Measurements from ENCODE around the gene S100A11. TPM values are rescaled to one million over a fixed set of nuclear protein-coding genes. Genes with fewer than 3 reads are reported as not detected.

S100A11 gene
- total RNA-seq, 1 experiment from 2014 or later: 302 TPM

GRCh38 chr1:152021569-152021968 lies 15.2 kb downstream of the S100A11 start:
- no peak overlapping the region for H3T11ph ChIP-seq (ENCODE audit: low read length)
- Mint-ChIP-seq H3K27me3 (ENCODE audit: low read depth) (no peaks in the 10 kb centered on the region), H3K9me3 (no peaks in the 10 kb centered on the region), H3K36me3 (ENCODE audit: insufficient read depth in 1 of 3, low read depth in 3 of 3) (no peaks in the 10 kb centered on the region), H3K27ac (no peak overlapping the region), H3K4me3 (no peak overlapping the region), H3K4me1 (peaks cover 25 to 27% of the 10 kb centered on the region in 2 experiments)
- no peak overlapping the region for H3K23ac ChIP-seq (ENCODE audit: insufficient read length, low read depth, low read length)
- no peak for TF ChIP-seq CTCF (conservative IDR thresholded peaks at IDR 0.05)
- no peak overlapping the region for H2BK20ac ChIP-seq (ENCODE audit: low read depth, low read length, poor library complexity, severe bottlenecking)
- H3K9me3 ChIP-seq (ENCODE audit: control insufficient read depth, low read depth, low read length): no peaks in the 10 kb centered on the region
- no peak overlapping the region for H3K4ac ChIP-seq (ENCODE audit: low read depth, low read length)
- no peaks in the 10 kb centered on the region for H3K27me3 ChIP-seq (ENCODE audit: insufficient read depth, low read length)
- no peak overlapping the region for H2BK5ac ChIP-seq (ENCODE audit: insufficient read length, low read length)
- no peak overlapping the region for H2AK5ac ChIP-seq (ENCODE audit: insufficient read length, low read length)
- H3K79me1 ChIP-seq (ENCODE audit: insufficient read depth, low read depth, low read length, poor library complexity, severe bottlenecking): no peaks in the 10 kb centered on the region
- H3K23me2 ChIP-seq (ENCODE audit: insufficient read length, low read depth, low read length, poor library complexity, severe bottlenecking): no peaks in the 10 kb centered on the region
- H3K4me2 ChIP-seq (ENCODE audit: insufficient read depth, insufficient read length, low read length): no peak overlapping the region
- H3K9ac ChIP-seq (ENCODE audit: extremely low read depth, insufficient read length, low read length): no peak overlapping the region
- H2AFZ ChIP-seq (ENCODE audit: low read length): no peak overlapping the region
- H3K4me1 ChIP-seq (ENCODE audit: insufficient read depth, low read length): no peaks in the 10 kb centered on the region
- no peaks in the 10 kb centered on the region for H4K20me1 ChIP-seq (ENCODE audit: control insufficient read depth, insufficient read depth, insufficient read length)
- no peak overlapping the region for H2BK12ac ChIP-seq (ENCODE audit: insufficient read length, low read depth, low read length)
- no peak overlapping the region for H4K91ac ChIP-seq (ENCODE audit: insufficient read length, low read depth, low read length)
- no CpG with 5 or more reads among the region's 7 CpGs for WGBS (ENCODE audit: extremely low coverage, insufficient read length, low lambda C conversion rate)
- no peak overlapping the region for H4K5ac ChIP-seq (ENCODE audit: insufficient read length, low read depth, low read length)
- no peak overlapping the region for H3K14ac ChIP-seq (ENCODE audit: insufficient read depth, low read length)
- no peak overlapping the region for H4K8ac ChIP-seq (replicated peaks; ENCODE audit: insufficient read length, low read depth, low read length)
- DNase-seq: no peak
- no peak overlapping the region for H3K27ac ChIP-seq (ENCODE audit: insufficient read length, low read depth, low read length)
- no peak overlapping the region for H3K56ac ChIP-seq (ENCODE audit: insufficient read length, low read depth, low read length)
- H2BK120ac ChIP-seq (ENCODE audit: low read depth, low read length, poor library complexity, severe bottlenecking): no peak overlapping the region
- no peaks in the 10 kb centered on the region for H3K79me2 ChIP-seq (ENCODE audit: insufficient read depth, low read length)
- H3K18ac ChIP-seq (ENCODE audit: insufficient read length, low read depth, low read length): no peak overlapping the region
- H2BK15ac ChIP-seq (ENCODE audit: low read depth, low read length): no peak overlapping the region
